Measurements from ENCODE around the gene ITPRID1. TPM values are rescaled to one million over a fixed set of nuclear protein-coding genes. Genes with fewer than 3 reads are reported as not detected.

The ITPRID1 gene
- polyA plus RNA-seq, 1 donor (not counting 4 experiments of a cell fraction or from before 2014, with no cell fraction given): not detected

DNA sequence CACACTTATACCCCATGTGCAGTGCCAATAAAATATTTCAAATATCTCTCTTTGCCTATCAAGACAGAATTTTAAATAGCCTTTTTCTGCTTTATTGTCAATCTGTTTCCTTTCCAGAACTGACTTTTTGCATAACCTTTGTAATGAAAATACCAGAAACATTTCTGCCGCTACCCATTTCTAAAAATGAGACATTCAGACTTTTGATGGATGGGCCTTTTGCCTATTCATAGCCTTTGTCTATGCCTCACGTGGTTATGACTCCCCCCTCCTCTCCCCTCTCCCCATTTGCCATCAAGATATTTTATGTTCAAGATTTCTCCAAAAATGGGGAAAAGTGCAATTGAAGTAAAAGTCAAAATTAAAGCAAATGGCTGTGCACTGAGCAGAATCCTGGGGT, 179.0 kb downstream of the ITPRID1 start:
- Histone ChIP-seq H4K20me1 (ENCODE audit: control insufficient read depth, extremely low read depth, insufficient read depth, low read length) (no peaks in the 10 kb centered on the region), H3K27ac (ENCODE audit: control insufficient read depth, insufficient read depth, low read length) (no peak overlapping the region), H3K79me2 (ENCODE audit: control insufficient read depth, insufficient read depth, low read length) (no peaks in the 10 kb centered on the region), H3K9me3 (ENCODE audit: control insufficient read depth, low read depth, low read length) (no peaks in the 10 kb centered on the region), H3K4me1 (ENCODE audit: control insufficient read depth, extremely low read depth, insufficient read depth, low read length) (no peaks in the 10 kb centered on the region), H3K4me3 (ENCODE audit: control insufficient read depth in 2 of 3, extremely low read depth in 1 of 3, insufficient read depth in 2 of 3, low read depth in 1 of 3, low read length in 3 of 3) (no peak overlapping the region), H3K36me3 (ENCODE audit: control insufficient read depth in 2 of 2, extremely low read depth in 1 of 2, insufficient read depth in 2 of 2, low read length in 2 of 2) (no peaks in the 10 kb centered on the region), H3K9me1 (ENCODE audit: control insufficient read depth, extremely low read depth, insufficient read depth, low read length) (no peaks in the 10 kb centered on the region), H3K4me2 (ENCODE audit: control insufficient read depth, extremely low read depth, insufficient read depth, low read depth, low read length) (no peak overlapping the region), H2AFZ (ENCODE audit: control insufficient read depth, low read length) (no peak overlapping the region), H3K27me3 (ENCODE audit: control insufficient read depth, extremely low read depth, insufficient read depth, low read length) (peaks cover 21% of the 10 kb centered on the region), H3K9ac (ENCODE audit: control insufficient read depth, extremely low read depth, insufficient read depth, low read length) (no peak overlapping the region)
- DNase-seq (ENCODE audit: low read depth, low spot score) (no peak), FAIRE-seq (no peak)
- no peak for TF ChIP-seq EZH2 (IDR thresholded peaks at IDR 0.05; ENCODE audit: low read length)
- TF ChIP-seq, protein P1, sequence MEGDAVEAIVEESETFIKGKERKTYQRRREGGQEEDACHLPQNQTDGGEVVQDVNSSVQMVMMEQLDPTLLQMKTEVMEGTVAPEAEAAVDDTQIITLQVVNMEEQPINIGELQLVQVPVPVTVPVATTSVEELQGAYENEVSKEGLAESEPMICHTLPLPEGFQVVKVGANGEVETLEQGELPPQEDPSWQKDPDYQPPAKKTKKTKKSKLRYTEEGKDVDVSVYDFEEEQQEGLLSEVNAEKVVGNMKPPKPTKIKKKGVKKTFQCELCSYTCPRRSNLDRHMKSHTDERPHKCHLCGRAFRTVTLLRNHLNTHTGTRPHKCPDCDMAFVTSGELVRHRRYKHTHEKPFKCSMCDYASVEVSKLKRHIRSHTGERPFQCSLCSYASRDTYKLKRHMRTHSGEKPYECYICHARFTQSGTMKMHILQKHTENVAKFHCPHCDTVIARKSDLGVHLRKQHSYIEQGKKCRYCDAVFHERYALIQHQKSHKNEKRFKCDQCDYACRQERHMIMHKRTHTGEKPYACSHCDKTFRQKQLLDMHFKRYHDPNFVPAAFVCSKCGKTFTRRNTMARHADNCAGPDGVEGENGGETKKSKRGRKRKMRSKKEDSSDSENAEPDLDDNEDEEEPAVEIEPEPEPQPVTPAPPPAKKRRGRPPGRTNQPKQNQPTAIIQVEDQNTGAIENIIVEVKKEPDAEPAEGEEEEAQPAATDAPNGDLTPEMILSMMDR (optimal IDR thresholded peaks at IDR 0.05 in 1 of 3, IDR thresholded peaks at IDR 0.05 in 1 of 3, conservative IDR thresholded peaks at IDR 0.05 in 1 of 3; ENCODE audit: extremely low read depth in 1 of 3, insufficient read depth in 2 of 3, low read length in 3 of 3): no peak
- dilution Hi-C loops (cut with MboI; ENCODE audit: extremely low pct_ligation_motif_present, low sequenced_read_pairs): no loop called here

DNA sequence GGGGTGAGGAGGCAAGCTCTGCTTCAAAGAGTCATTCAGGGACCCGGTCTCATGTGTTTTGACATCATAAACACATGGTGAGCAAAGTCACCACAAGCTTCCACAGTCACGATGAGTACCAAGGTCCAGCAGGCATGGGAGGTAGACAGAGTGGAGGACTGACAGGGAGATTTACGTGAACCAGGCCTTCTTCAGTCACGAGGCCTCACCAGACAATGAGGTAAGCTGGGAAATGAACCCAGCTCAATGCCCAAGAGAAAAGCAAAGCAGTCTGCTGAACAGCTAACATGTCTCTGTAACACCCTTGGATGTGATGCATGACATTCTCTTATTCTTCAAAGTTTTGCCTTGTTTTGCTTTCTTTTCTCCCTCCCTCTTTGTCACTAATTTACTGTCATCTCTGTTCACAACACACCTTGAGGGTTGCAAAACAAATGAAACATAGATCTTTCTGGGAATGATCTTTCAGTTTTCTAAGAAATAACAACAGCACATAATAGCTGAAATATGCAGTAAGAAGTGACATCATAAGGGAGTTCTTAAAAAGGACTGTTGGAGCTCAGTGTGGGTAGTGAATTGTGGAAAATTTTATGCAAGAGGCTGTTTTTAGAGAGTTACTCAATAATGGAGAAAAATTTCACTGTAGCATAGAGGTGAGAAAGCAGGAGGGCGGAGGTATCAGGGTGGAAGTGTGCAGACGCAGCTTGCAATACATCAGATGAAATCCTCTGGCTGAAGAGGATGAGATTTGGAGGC, 182.1 kb downstream of the ITPRID1 start:
- H3K27me3 ChIP-seq (ENCODE audit: control insufficient read depth, extremely low read depth, insufficient read depth, low read length): peaks cover 18% of the 10 kb centered on the region
- H3K9me3 ChIP-seq (ENCODE audit: control insufficient read depth, low read depth, low read length): no peaks in the 10 kb centered on the region
- TF ChIP-seq EZH2 (IDR thresholded peaks at IDR 0.05; ENCODE audit: low read length): no peak
- TF ChIP-seq, protein P1 (optimal IDR thresholded peaks at IDR 0.05 in 1 of 3, IDR thresholded peaks at IDR 0.05 in 1 of 3, conservative IDR thresholded peaks at IDR 0.05 in 1 of 3; ENCODE audit: extremely low read depth in 1 of 3, insufficient read depth in 2 of 3, low read length in 3 of 3): no peak
- FAIRE-seq (no peak), DNase-seq (ENCODE audit: low read depth, low spot score) (no peak)
- no peaks in the 10 kb centered on the region for H3K9me1 ChIP-seq (ENCODE audit: control insufficient read depth, extremely low read depth, insufficient read depth, low read length)
- no peaks in the 10 kb centered on the region for H3K79me2 ChIP-seq (ENCODE audit: control insufficient read depth, insufficient read depth, low read length)
- no peak overlapping the region for H3K4me2 ChIP-seq (ENCODE audit: control insufficient read depth, extremely low read depth, insufficient read depth, low read depth, low read length)
- H3K9ac ChIP-seq (ENCODE audit: control insufficient read depth, extremely low read depth, insufficient read depth, low read length): no peak overlapping the region
- no peak overlapping the region for H2AFZ ChIP-seq (ENCODE audit: control insufficient read depth, low read length)
- no peaks in the 10 kb centered on the region for H3K36me3 ChIP-seq (ENCODE audit: control insufficient read depth in 2 of 2, extremely low read depth in 1 of 2, insufficient read depth in 2 of 2, low read length in 2 of 2)
- no peak overlapping the region for H3K4me3 ChIP-seq (ENCODE audit: control insufficient read depth in 2 of 3, extremely low read depth in 1 of 3, insufficient read depth in 2 of 3, low read depth in 1 of 3, low read length in 3 of 3)
- dilution Hi-C loops (cut with MboI; ENCODE audit: extremely low pct_ligation_motif_present, low sequenced_read_pairs): no loop called here
- no peak overlapping the region for H3K27ac ChIP-seq (ENCODE audit: control insufficient read depth, insufficient read depth, low read length)
- H3K4me1 ChIP-seq (ENCODE audit: control insufficient read depth, extremely low read depth, insufficient read depth, low read length): no peaks in the 10 kb centered on the region
- H4K20me1 ChIP-seq (ENCODE audit: control insufficient read depth, extremely low read depth, insufficient read depth, low read length): no peaks in the 10 kb centered on the region

All from keratinocyte (primary cell).